ENCODE data around the gene GNGT2. TPM values are rescaled to one million over a fixed set of nuclear protein-coding genes. Genes with fewer than 3 reads are reported as not detected.

Gene GNGT2
- 1 to 10 TPM in 1 of 2 donors, not detected in 1; 1.1 TPM for total RNA-seq
- not detected for polyA plus RNA-seq (2013, experiment 1 of 2)
- 1.1 TPM for polyA plus RNA-seq (2013, experiment 2 of 2)
- long read RNA-seq, experiment 1: 0 reads
- long read RNA-seq, experiment 2: 0 reads
- long read RNA-seq, experiment 3: 0 reads
- long read RNA-seq, experiment 4, partial matches to known transcripts: 0 of 1 reads
- long read RNA-seq, experiment 4, other reads (novel, unspliced or antisense): 0 of 1 reads

GRCh38 chr17:49210158-49211029 is at the start of gene GNGT2, which contains the start of gene ABI3:
Gene GNGT2, minus strand, starts transcription at chr17:49210574. Its CDS starts 3,152 bp downstream, at chr17:49207422.
Gene ABI3, plus strand, starts transcription at chr17:49210707. Its CDS starts 18 bp downstream, at chr17:49210725.
- peak within 1 kb of the TSS; percentile 33 for H3K4me3 Mint-ChIP-seq
- H3K4me3 ChIP-seq (ENCODE audit: low read length): no peak within 1 kb of the TSS

GRCh38 chr17:49259663-49260010 is 49.3 kb upstream of the GNGT2 start:
- 38 to 46% methylated on average over 8 to 9 of the region's 10 CpGs for WGBS, 2 experiments (ENCODE audit: insufficient coverage in 1 of 2, insufficient read length in 1 of 2)
- no peak overlapping the region for H3K9ac ChIP-seq (ENCODE audit: extremely low read depth, low read length, poor library complexity, severe bottlenecking)
- H3K4me3 Mint-ChIP-seq: peak overlapping the region; percentile 61

More at GRCh38 chr17:49210158-49211029, at the start of gene GNGT2, which contains the start of gene ABI3:
- H3K9ac ChIP-seq (ENCODE audit: extremely low read depth, low read length, poor library complexity, severe bottlenecking): no peak within 1 kb of the TSS
- DNase-seq: peak; percentile 87
- Mint-ChIP-seq H3K9me3 (no peaks in the 10 kb centered on the region), H3K36me3 (ENCODE audit: low read depth) (no peaks in the 10 kb centered on the region), H3K4me1 (peaks cover 24% of the 10 kb centered on the region), H3K27me3 (ENCODE audit: insufficient read depth) (peaks cover 10% of the 10 kb centered on the region), H3K27ac (peak within 1 kb of the TSS; percentile 22)
- 67 to 72% methylated on average over 9 to 22 of the region's 22 CpGs for WGBS, 2 experiments (ENCODE audit: insufficient coverage in 1 of 2, insufficient read length in 1 of 2)
- no peak within 1 kb of the TSS for H3K27ac ChIP-seq (ENCODE audit: low read depth, low read length)
- TF ChIP-seq CTCF (conservative IDR thresholded peaks at IDR 0.05): no peak
- no peaks in the 10 kb centered on the region for H3K36me3 ChIP-seq (ENCODE audit: control insufficient read depth, insufficient read depth, low read length)
- H3K4me1 ChIP-seq (ENCODE audit: control insufficient read depth, insufficient read depth, low read length): peaks cover 3% of the 10 kb centered on the region
- no peaks in the 10 kb centered on the region for H3K9me3 ChIP-seq (ENCODE audit: control insufficient read depth, low read length)
- H3K27me3 ChIP-seq (ENCODE audit: control insufficient read depth, insufficient read depth, low read length, poor library complexity, severe bottlenecking): no peaks in the 10 kb centered on the region

More at GRCh38 chr17:49259663-49260010, 49.3 kb upstream of the GNGT2 start:
- peaks cover 26% of the 10 kb centered on the region for H3K27me3 Mint-ChIP-seq (ENCODE audit: insufficient read depth)
- H3K27ac ChIP-seq (ENCODE audit: low read depth, low read length): peak overlapping the region; percentile 64
- H3K4me1 Mint-ChIP-seq: no peaks in the 10 kb centered on the region
- H3K27me3 ChIP-seq (ENCODE audit: control insufficient read depth, insufficient read depth, low read length, poor library complexity, severe bottlenecking): peaks cover 18% of the 10 kb centered on the region
- no peaks in the 10 kb centered on the region for H3K4me1 ChIP-seq (ENCODE audit: control insufficient read depth, insufficient read depth, low read length)
- TF ChIP-seq CTCF (conservative IDR thresholded peaks at IDR 0.05): no peak
- H3K36me3 Mint-ChIP-seq (ENCODE audit: low read depth): no peaks in the 10 kb centered on the region
- no peak for DNase-seq
- H3K27ac Mint-ChIP-seq: no peak overlapping the region
- no peaks in the 10 kb centered on the region for H3K9me3 ChIP-seq (ENCODE audit: control insufficient read depth, low read length)
- H3K4me3 ChIP-seq (ENCODE audit: low read length): peak overlapping the region; percentile 69
- H3K9me3 Mint-ChIP-seq: no peaks in the 10 kb centered on the region
- H3K36me3 ChIP-seq (ENCODE audit: control insufficient read depth, insufficient read depth, low read length): no peaks in the 10 kb centered on the region

Measured in endodermal cell (in vitro differentiated cells).